ENCODE measurements around the gene TGFBI. TPM values are rescaled to one million over a fixed set of nuclear protein-coding genes. Genes with fewer than 3 reads are reported as not detected.

Gene TGFBI
- total RNA-seq, 4 donors from 2014 or later: 19.6 to 55.9 (median 38.5) TPM

GRCh38 chr5:136053336-136054141 is 24.8 kb downstream of the TGFBI start:
- Histone ChIP-seq H3K9me3 (no peaks in the 10 kb centered on the region), H3K27me3 (no peaks in the 10 kb centered on the region), H3K36me3 (no peaks in the 10 kb centered on the region), H3K27ac (no peak overlapping the region), H3K4me3 (replicated peaks in 1 of 3) (no peak overlapping the region), H3K4me1 (peaks cover 0 to 9% of the 10 kb centered on the region in 2 donors)
- no peak for DNase-seq
- intact Hi-C loops (cut with DNase I): no loop called here
- WGBS, 2 donors: 67 to 93% methylated on average over 6 of the region's 6 CpGs
- no peak for TF ChIP-seq POLR2A (IDR thresholded peaks at IDR 0.05)
- TF ChIP-seq, protein P1, sequence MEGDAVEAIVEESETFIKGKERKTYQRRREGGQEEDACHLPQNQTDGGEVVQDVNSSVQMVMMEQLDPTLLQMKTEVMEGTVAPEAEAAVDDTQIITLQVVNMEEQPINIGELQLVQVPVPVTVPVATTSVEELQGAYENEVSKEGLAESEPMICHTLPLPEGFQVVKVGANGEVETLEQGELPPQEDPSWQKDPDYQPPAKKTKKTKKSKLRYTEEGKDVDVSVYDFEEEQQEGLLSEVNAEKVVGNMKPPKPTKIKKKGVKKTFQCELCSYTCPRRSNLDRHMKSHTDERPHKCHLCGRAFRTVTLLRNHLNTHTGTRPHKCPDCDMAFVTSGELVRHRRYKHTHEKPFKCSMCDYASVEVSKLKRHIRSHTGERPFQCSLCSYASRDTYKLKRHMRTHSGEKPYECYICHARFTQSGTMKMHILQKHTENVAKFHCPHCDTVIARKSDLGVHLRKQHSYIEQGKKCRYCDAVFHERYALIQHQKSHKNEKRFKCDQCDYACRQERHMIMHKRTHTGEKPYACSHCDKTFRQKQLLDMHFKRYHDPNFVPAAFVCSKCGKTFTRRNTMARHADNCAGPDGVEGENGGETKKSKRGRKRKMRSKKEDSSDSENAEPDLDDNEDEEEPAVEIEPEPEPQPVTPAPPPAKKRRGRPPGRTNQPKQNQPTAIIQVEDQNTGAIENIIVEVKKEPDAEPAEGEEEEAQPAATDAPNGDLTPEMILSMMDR (IDR thresholded peaks at IDR 0.05): no peak

- peaks cover 0 to 11% of the 10 kb centered on the region in 2 donors for H3K4me1 ChIP-seq
- no peak for TF ChIP-seq POLR2A (IDR thresholded peaks at IDR 0.05)
- TF ChIP-seq, protein P1 (IDR thresholded peaks at IDR 0.05): no peak
- no peak overlapping the region for H3K4me3 ChIP-seq (replicated peaks in 1 of 3)
- no peaks in the 10 kb centered on the region for H3K36me3 ChIP-seq
- H3K27ac ChIP-seq: no peak overlapping the region
- no peaks in the 10 kb centered on the region for H3K27me3 ChIP-seq
- no peaks in the 10 kb centered on the region for H3K9me3 ChIP-seq
- 82 to 85% methylated on average over 7 of the region's 7 CpGs for WGBS, 2 donors
- no peak for DNase-seq
- intact Hi-C loops (cut with DNase I): no loop called here
Observed at GRCh38 chr5:136054142-136055019, 25.6 kb downstream of the TGFBI start.

DNA sequence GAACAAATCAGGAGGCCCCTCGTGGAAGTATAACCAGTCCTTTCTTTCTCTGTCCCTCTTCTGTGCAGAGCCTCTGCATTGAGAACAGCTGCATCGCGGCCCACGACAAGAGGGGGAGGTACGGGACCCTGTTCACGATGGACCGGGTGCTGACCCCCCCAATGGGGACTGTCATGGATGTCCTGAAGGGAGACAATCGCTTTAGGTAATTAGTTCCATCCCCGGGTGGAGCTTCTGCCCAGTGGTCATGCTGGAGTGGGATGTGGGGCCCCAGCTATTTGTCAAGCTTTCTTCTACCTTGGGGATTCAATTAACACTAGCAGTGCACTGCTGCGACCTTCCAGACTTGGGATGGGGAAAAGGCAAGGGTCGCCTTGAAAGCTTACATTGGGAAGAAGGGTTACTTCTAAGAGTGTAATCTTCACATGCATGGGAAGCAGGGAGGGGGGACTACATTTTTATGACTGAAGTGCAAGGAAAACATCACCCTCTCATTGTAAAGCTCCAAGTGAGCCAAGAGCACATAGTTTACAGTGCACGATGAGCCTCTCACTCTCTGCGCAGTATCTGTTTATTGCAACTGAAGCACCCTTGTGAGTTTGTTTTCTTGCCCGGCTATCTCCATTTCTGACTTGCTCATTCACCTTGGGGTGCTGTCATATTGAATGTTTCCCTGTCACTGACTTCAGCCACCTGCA is 27.0 kb downstream of the TGFBI start:
- no peaks in the 10 kb centered on the region for H3K27me3 ChIP-seq
- peaks cover 0 to 11% of the 10 kb centered on the region in 2 donors for H3K4me1 ChIP-seq
- no peaks in the 10 kb centered on the region for H3K9me3 ChIP-seq
- 76 to 81% methylated on average over 14 of the region's 14 CpGs for WGBS, 2 donors
- H3K4me3 ChIP-seq (replicated peaks in 1 of 3): no peak overlapping the region
- intact Hi-C loops (cut with DNase I): no loop called here
- no peak for DNase-seq
- TF ChIP-seq, protein P1 (IDR thresholded peaks at IDR 0.05): no peak
- H3K36me3 ChIP-seq: no peaks in the 10 kb centered on the region
- no peak overlapping the region for H3K27ac ChIP-seq

GRCh38 chr5:136056336-136056735 is 27.5 kb downstream of the TGFBI start:
- TF ChIP-seq, protein P1 (IDR thresholded peaks at IDR 0.05): no peak
- Histone ChIP-seq H3K27me3 (no peaks in the 10 kb centered on the region), H3K4me1 (peaks cover 0 to 12% of the 10 kb centered on the region in 2 donors), H3K27ac (no peak overlapping the region), H3K36me3 (no peaks in the 10 kb centered on the region), H3K9me3 (no peaks in the 10 kb centered on the region), H3K4me3 (replicated peaks in 1 of 3) (no peak overlapping the region)
- WGBS, 2 donors: 87 to 88% methylated on average over 5 of the region's 5 CpGs
- no peak for DNase-seq
- intact Hi-C loops (cut with DNase I): no loop called here

Data from thyroid gland (tissue), 4 donors.